CD4-positive, alpha-beta T cell treated with Interleukin-6 at 100 ng/mL for 8 hours (primary cell): ENCODE results near the gene STARD4.

ENCODE experiments used
- DNase-seq: peaks from one replicate; pipeline ENCODE4 v3.0.0-alpha.2; 2020; ENCODE audit warnings: mixed read lengths, low spot score

Gene STARD4

GRCh38 chr5:111469903-111470302, 42.4 kb downstream of the STARD4 start:
- no peak for DNase-seq

DNA sequence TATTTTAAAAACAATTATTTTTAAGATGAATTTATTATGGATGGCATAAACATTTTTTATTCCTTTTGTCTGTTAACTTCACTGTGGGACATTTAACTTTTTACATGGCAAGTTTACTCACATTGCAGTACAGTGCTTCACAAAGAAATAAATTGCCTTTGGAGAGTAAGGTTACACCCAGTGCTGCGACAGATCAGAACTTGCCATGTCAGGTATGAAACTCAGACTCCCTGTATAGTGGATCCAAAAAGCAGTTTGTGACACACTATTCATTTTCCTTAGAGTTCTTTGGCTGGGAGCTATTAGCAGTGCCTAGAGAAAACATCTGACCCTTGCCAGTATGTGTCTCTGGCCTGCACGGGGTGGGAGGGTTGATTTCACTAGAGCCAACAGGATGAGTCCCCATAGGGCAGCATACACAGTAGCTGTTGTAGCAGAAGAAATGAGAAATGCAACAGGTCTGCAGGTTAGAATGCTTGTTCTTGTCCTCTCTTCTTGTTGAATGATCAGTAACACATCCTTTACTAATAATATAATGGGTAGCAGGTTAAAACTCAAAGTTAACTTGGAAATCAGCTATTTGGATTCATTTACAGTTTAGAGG, 42.9 kb downstream of the STARD4 start:
- no peak for DNase-seq

GRCh38 chr5:111463311-111463710, 49.0 kb downstream of the STARD4 start:
- no peak for DNase-seq

- DNase-seq, result no peak
Measured at GRCh38 chr5:111461934-111462333, 50.4 kb downstream of the STARD4 start.

DNA sequence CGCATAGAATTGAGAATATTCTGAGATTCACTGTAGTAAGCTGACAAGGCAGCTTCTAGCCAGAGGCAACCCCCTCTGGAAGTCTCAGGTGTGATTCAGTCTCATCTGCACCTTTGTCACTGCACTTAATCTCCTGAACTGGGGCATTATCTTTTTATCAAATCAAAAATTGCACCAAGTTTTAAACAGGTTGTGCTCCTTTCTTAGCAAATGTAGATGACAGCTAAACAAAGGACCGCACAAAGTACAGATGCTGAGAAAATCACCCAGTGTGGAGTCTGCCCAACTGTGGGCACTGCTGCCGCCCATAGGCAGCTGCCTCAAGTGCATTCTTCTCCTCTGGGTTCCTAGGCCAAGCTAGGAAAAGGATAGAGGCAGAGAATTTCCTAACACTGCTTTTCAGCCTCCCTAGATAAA, 51.1 kb downstream of the STARD4 start:
- DNase-seq, result no peak

DNA sequence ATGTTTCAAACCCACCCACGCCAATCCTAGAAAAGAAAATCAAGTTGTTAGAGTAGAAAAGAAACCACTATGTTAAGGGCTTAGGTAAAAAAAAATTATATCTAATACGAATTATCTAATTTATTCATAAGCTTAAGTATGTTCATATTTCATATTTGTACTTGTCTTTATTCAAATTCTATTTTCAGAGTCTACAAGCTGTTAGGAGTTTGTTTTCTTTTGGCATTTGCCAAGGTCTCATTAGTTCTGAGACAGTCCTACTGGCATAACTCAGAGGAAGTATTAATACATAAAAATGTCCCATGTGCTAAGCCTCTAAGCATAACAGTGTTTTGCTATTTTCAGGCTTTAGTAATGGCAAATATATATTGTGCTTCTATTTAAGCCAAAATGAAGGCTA, 57.6 kb downstream of the STARD4 start:
- DNase-seq, result no peak

DNA sequence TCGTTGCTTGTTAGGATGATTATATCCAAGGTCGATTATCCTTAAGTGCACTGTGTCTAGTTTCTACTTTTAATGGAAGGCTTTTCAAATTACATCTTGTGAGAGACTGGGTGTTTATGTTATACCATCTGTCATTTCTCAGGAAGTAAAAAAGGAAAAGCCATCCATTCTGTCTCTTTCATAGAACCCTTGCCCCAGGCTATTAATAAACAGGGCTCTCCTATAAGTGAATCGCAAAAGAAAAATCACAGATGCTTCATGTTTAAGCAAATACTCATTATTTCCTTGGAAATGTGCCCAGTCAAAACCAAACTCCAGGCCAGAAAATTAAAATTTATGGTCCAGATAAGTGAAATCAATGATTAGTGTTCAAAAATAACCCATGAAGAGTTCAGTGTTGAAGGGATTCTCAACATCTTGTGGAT, 58.1 kb downstream of the STARD4 start:
- DNase-seq, result no peak

GRCh38 chr5:111453747-111454146, 58.6 kb downstream of the STARD4 start:
- no peak for DNase-seq

DNA sequence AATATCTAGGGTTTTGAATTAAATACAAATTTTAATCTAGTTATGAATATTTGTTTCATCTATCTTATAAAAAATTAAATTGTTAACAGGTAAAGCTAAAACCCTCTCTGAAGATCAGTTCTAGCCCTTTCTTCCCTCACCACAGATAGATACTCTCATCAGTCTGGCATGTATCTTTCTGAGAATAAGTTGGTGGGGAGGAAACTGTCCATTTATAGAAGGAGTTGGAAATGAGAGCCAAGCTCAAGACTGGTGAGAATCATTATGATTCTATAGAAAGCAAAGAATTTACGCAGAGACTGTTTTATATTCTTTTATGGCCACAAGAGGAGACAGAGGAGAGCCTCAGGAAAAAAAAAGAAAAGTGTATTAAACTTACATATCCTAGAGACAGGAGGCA, 59.0 kb downstream of the STARD4 start:
- no peak for DNase-seq

DNA sequence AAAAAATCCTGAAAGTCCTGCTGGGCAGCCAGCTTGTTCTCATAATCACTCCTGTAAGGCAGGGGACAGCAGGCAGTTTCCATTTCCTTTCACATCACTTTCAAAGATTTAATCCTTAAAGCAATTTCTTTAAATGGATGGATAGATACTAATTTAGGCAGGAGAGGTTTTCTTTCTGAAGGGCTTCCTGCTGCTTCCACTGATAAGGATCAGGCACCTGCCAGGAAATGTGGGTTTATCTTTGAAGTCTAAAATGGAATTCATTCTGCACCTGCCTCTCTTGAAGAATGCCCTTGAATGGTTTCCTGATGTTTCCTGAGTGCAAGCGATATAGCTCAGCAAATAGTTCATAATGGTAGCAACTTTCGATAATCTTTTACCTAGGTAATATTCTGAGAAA, 64.5 kb downstream of the STARD4 start:
- DNase-seq, result no peak

GRCh38 chr5:111447099-111447498, 65.2 kb downstream of the STARD4 start:
- DNase-seq, result no peak
